Embryonic facial prominence (tissue), 1 donor: ENCODE measurements around the gene WSCD1.

ENCODE experiments used
- DNase-seq: peaks from one replicate; pipeline ENCODE4 v3.0.0-alpha.2; 2016; ENCODE audit errors: extremely low spot score

The WSCD1 gene

DNA sequence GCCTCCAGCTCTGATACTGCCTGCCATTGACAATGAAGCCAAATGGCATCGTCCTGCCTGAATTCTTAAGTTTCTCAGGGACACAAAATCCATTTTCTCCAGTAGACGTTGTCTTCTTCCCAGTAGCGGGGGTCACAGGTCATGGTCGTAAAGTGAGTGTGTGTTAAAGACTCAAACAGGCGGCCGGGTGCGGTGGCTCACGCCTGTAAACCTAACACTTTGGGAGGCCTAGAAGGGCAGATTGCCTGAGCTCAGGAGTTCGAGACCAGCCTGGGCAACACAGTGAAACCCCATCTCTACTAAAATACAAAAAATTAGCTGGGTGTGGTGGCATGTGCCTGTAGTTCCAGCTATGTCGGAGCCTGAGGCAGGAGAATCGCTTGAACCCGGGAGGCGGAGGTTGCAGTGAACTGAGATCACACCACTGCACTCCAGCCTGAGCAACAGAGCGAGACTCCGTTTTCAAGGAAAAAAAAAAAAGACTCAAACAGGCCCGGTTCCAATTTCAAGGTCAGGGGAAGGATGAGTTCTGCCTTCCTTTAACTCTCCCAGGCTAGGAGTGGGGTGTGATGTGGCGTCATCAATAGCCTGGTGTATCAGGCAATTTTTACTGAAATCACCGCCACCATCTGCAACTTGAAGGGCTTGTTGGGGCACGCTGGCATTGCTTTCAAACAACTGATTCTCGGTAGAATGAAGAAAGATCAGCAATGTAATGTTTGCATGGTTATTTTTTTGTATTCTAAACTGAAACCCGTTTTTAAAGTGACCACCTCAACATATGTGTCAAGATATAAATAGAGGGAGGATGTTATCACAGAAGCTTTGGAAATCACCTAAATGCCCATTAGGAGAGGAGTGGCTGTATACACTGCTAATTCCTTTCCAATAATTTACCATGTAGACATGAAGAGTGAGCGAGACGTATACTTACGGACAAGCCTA, 91.0 kb downstream of the WSCD1 start:
- no peak for DNase-seq

DNA sequence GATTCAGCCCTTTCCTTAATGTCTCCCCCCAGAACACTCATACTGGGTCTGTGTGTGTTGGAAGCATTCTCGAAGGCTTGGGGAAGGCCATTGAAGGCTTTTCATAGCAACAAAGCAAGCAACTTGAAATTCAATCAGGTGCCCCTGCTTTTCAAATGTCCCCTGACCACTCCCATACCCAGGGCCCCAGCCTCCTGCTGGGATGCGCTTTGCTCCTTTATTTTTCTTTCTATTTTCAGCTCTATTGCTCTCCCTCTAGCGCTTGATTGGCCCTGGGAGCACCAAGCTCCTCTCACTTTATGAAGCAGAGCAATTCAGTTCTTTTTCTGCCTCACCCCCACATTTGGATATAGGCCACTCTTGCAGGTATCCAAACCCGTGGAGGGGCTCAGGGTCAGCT, 92.0 kb downstream of the WSCD1 start:
- no peak for DNase-seq

DNA sequence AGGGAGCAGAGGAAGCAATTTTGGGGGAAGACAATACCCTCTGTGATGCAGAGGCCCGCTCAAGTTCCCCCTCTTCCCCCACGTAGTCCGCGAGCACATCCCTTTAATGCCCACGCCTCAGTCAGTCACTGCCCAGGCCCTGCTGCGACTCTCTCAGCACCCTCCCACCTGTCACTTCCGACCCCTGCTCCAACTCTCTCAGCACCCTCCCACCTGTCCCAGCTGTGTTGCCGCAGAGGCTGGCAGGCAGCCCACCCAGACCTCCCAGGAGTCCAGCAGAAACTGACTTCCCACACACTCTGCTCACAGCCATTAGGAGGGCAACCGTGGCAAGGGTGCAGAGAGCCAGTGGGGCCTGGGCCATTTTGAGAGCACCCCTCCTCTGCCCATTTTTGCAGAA, 92.7 kb downstream of the WSCD1 start:
- DNase-seq = no peak

DNA sequence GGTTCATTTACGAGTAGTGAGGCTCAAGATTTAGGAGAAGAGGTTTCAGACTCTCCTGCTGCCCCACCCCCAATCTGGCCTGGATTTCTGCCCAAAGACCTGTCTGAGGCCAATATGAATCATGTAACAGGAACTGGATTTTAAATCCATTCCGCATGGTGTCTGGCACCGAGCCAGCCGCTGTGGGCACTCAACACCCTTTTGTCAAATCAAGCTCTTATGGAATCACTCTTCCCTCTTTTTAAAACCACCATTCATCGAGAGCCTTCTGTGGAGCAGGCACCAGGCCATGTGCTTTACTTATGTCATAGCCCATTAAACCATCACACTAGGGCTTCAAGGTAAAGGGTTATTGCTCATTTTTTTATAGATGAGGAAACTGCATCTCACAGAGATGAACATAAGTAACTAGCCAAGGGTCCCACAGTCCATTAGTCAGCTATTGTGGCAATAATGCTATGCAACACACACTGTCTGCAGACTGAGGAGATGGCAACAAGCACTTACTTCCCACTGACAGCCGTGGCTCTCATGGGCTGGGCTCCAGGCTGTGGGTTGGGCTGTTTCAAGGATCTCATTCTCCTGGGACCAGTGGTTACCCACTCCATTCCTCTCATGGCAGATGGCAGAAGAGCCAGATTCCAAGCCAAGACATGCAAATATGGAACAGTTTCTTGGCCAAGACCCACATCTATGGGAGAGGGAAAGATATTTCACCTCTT, 93.6 kb downstream of the WSCD1 start:
- DNase-seq = peak; percentile 20

DNA sequence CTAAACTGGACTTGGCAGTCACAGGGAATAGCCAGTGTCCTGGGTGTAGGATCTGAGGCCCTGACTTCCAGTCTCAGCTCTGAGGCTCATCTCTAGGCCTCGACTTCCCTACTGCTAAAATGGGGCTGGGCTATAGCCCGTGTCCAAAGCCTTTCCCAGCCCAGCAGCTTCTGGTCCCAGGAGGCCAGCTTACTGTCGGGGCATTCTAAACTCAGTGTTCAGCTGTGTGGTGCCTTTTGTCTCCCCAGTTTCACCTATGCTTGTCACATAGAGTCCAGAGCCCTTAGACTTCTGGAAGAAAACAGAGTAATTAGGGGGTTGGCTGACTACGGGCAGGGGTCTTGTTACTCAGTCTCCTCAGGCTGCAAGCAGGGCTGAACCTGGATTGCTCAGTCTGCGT, 94.8 kb downstream of the WSCD1 start:
- no peak for DNase-seq

DNA sequence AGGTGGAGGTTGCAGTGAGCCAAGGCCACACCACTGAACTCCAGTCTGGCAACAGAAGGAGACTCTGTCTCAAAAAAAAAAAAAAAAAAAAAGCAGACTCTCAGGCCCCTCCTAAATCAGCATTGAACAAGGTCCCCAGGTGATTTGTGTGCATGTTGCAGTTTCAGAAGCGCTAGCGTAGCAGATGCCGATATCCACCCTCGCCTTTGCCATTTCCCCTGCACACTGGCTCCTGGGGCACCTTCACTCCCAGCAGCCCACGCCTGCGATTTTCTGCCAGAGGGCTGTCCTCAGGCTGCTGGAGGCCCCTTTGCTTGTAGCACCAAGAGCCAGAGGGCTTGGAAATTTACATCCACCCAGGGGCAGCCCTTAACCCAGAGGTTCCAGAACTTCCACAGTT, 95.6 kb downstream of the WSCD1 start:
- no peak for DNase-seq

DNA sequence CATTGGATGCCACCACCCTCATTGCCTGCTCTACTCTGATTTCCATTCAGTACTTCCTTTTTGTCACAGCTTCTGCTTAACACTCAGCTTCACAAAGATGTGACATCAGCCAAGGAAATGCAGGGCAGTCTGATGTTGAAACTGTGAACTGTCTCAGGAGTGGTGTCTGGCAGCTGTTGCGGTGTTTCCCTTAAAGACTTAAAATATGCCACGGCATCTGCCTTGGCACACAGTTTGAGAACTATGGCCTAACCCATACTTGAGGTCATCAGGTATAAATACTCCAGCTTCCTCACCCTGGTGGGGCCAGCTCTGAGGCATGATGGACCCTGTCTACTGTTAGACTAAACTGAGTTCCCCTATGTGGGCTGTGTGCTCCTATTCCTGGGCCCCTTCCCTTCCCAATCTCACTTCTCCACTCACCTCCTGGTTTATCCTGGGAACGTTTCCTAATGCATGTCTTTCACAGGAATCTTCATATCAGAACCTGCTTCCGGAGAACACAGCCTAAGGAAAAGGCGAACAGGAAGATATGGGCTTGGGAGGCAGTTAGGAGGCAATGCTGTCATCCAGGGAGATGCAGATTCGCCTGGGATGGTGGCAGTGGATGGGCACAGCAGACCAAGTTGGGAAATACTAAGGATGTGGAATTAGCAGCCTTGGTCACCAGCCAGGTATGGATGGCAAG, 96.5 kb downstream of the WSCD1 start:
- DNase-seq = no peak

DNA sequence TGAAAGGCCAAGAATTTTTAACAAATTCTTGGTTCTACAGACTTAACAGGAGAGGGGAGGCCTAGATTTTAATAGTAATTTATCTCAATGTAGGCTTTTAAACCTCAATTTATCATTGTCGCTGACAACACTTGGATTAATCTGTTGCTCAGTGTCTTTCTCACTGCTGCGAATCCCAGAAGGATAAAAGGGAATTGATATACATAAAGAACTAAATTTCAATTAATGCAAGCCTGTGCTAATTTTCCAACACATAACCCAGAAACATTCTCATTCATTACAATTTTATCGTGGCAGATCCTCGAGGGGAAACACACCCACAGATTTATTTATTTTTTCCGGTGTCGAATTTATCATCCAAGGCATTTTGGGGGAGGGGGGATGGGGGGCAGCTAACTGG, 98.1 kb downstream of the WSCD1 start:
- DNase-seq = no peak

DNA sequence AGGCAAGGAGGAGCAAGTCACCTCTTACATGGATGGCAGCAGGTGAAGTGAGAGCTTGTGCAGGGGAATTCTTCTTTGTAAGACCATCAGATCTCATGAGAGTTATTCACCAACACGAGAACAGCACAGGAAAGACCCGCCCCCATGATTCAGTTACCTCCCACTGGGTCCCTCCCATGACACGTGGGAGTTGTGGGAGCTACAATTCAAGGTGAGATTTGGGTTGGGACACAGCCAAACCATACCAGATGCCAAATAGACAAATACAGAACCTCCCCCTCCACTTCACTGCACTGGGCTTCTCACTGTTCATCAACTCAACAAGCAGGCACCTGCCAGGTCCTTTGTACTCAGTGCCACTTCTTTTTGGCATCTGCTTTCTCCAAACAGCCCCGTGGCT, 100.2 kb downstream of the WSCD1 start:
- no peak for DNase-seq

DNA sequence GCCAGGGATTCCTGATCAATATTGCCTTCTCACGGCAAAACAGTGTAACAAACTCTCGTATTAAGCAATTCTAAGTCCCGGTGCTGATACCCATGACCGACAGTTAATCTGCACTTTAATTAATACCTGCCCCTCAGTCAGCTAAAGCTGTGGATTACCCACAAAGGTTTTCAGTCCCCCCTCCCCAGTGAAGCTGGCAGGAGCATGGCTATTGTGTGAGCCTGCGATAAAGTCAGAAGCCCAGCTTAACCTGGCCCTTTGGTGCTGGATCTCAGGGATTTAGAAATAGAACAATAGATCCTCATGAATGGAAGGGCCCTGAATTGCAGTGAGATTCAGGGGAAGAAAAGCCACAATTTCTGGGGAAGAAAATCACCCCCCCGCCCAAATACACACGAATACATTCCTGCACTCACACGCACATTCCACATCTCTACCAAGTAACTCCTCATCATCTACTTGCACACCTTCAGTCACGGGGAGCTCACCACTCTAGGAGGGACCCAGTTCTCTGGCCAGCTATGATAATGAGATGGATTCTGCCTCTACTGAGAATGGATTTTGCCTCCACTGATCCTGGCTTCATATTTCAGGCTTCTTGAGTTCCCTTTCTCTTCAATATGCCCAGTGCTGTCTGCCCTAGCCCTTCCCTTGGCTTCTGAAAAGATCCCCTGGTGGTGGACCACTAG, 102.6 kb downstream of the WSCD1 start:
- no peak for DNase-seq

DNA sequence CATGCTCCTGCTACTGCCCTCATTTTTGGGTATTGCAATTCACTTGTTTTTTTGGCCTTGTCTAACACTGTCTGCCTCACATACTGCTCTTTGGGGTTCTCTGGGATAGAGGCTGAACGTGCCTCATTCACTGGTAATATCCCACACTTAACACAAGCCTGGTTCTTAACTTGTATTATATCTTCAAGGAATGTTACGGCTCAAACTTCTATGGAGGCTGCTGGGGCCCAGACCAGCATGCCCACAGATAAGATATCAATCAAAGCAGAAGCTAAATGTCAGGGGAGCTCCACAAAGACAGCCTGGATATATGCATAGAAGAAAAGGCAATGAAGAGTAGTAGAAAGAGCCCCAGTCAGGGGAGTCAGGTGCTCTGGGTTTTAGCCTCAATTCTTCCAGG, 103.5 kb downstream of the WSCD1 start:
- no peak for DNase-seq
